ENCODE measurements around the gene SHROOM3. TPM values are rescaled to one million over a fixed set of nuclear protein-coding genes. Genes with fewer than 3 reads are reported as not detected.

The SHROOM3 gene
- total and polyA plus RNA-seq, 4 donors: 4.7 to 25.8 (median 8.7) TPM

DNA sequence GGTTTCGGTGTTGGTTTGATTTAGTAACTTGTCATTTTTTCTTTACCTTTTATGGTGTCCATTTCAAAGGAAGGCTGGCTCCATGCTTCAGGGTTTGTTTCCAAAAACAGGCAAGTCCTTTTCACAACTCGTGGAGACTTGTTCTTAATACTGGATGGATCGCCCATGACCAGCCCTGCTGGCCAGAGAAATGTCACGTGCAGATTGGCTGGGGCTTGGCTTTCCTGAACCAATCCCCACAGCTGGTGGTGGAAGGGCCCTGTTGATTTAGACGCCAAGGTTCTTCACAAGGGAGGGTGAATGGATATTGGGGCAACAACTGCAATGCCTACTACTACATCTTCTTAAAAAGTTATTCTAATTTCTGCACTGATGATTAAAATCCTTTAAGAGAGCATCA is 92.6 kb downstream of the SHROOM3 start:
- H3K9me3 ChIP-seq (ENCODE audit: control insufficient read depth in 4 of 4, low read length in 3 of 4): no peaks in the 10 kb centered on the region
- WGBS: 84% methylated on average over 5 of the region's 5 CpGs

DNA sequence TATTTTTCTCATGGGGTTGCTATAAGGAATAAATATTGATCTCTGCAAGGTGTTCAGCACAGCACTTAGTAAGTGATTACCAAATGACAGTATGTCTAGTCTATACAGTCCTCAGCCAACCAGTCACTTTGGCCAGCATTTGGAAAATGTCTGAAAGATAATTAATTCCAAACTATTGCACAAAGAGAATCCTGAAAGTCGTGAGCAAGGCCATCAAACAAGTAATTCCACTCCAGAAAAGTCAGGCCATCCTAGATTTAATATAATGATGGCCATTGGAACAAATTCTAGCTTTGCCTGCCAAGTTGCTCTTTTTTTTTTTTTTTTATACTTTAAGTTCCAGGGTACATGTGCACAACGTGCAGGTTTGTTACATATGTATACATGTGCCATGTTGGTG is 96.6 kb downstream of the SHROOM3 start:
- Histone ChIP-seq H3K27me3 (ENCODE audit: control insufficient read depth in 4 of 4, insufficient read depth in 4 of 4, low read length in 3 of 4) (no peaks in the 10 kb centered on the region), H3K9ac (ENCODE audit: low read depth in 1 of 2, low read length in 2 of 2) (no peak overlapping the region), H3K4me3 (ENCODE audit: low read depth in 1 of 3, low read length in 3 of 3) (no peak overlapping the region), H3K4me1 (ENCODE audit: control insufficient read depth in 4 of 4, insufficient read depth in 4 of 4, low read length in 3 of 4) (peaks cover 8 to 16% (median 10%) of the 10 kb centered on the region in 4 donors), H3K36me3 (ENCODE audit: control insufficient read depth in 4 of 4, insufficient read depth in 3 of 4, low read depth in 1 of 4, low read length in 3 of 4) (no peaks in the 10 kb centered on the region), H3K27ac (ENCODE audit: low read depth in 1 of 2, low read length in 2 of 2) (no peak overlapping the region), H3K9me3 (ENCODE audit: control insufficient read depth in 4 of 4, low read length in 3 of 4) (no peaks in the 10 kb centered on the region)
- DNase-seq (ENCODE audit: low spot score): no peak
- WGBS: 52% methylated on average over 2 of the region's 2 CpGs
- TF ChIP-seq, protein P1, sequence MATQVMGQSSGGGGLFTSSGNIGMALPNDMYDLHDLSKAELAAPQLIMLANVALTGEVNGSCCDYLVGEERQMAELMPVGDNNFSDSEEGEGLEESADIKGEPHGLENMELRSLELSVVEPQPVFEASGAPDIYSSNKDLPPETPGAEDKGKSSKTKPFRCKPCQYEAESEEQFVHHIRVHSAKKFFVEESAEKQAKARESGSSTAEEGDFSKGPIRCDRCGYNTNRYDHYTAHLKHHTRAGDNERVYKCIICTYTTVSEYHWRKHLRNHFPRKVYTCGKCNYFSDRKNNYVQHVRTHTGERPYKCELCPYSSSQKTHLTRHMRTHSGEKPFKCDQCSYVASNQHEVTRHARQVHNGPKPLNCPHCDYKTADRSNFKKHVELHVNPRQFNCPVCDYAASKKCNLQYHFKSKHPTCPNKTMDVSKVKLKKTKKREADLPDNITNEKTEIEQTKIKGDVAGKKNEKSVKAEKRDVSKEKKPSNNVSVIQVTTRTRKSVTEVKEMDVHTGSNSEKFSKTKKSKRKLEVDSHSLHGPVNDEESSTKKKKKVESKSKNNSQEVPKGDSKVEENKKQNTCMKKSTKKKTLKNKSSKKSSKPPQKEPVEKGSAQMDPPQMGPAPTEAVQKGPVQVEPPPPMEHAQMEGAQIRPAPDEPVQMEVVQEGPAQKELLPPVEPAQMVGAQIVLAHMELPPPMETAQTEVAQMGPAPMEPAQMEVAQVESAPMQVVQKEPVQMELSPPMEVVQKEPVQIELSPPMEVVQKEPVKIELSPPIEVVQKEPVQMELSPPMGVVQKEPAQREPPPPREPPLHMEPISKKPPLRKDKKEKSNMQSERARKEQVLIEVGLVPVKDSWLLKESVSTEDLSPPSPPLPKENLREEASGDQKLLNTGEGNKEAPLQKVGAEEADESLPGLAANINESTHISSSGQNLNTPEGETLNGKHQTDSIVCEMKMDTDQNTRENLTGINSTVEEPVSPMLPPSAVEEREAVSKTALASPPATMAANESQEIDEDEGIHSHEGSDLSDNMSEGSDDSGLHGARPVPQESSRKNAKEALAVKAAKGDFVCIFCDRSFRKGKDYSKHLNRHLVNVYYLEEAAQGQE (IDR thresholded peaks at IDR 0.05): no peak
- TF ChIP-seq NR2F2 (IDR thresholded peaks at IDR 0.05) (no peak), TAF1 (conservative IDR thresholded peaks at IDR 0.05) (no peak), RXRA (IDR thresholded peaks at IDR 0.05) (no peak), HNF4G (IDR thresholded peaks at IDR 0.05) (no peak), GABPA (IDR thresholded peaks at IDR 0.05 in 1 of 2, conservative IDR thresholded peaks at IDR 0.05 in 1 of 2) (no peak), FOXA2 (IDR thresholded peaks at IDR 0.05) (no peak), JUND (IDR thresholded peaks at IDR 0.05) (no peak), SP1 (IDR thresholded peaks at IDR 0.05) (no peak), RAD21 (IDR thresholded peaks at IDR 0.05) (no peak), FOXA1 (IDR thresholded peaks at IDR 0.05) (no peak)
- TF ChIP-seq, protein P2, sequence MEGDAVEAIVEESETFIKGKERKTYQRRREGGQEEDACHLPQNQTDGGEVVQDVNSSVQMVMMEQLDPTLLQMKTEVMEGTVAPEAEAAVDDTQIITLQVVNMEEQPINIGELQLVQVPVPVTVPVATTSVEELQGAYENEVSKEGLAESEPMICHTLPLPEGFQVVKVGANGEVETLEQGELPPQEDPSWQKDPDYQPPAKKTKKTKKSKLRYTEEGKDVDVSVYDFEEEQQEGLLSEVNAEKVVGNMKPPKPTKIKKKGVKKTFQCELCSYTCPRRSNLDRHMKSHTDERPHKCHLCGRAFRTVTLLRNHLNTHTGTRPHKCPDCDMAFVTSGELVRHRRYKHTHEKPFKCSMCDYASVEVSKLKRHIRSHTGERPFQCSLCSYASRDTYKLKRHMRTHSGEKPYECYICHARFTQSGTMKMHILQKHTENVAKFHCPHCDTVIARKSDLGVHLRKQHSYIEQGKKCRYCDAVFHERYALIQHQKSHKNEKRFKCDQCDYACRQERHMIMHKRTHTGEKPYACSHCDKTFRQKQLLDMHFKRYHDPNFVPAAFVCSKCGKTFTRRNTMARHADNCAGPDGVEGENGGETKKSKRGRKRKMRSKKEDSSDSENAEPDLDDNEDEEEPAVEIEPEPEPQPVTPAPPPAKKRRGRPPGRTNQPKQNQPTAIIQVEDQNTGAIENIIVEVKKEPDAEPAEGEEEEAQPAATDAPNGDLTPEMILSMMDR (IDR thresholded peaks at IDR 0.05; ENCODE audit: low read depth, low read length, missing input control): no peak
- TF ChIP-seq, protein P3, sequence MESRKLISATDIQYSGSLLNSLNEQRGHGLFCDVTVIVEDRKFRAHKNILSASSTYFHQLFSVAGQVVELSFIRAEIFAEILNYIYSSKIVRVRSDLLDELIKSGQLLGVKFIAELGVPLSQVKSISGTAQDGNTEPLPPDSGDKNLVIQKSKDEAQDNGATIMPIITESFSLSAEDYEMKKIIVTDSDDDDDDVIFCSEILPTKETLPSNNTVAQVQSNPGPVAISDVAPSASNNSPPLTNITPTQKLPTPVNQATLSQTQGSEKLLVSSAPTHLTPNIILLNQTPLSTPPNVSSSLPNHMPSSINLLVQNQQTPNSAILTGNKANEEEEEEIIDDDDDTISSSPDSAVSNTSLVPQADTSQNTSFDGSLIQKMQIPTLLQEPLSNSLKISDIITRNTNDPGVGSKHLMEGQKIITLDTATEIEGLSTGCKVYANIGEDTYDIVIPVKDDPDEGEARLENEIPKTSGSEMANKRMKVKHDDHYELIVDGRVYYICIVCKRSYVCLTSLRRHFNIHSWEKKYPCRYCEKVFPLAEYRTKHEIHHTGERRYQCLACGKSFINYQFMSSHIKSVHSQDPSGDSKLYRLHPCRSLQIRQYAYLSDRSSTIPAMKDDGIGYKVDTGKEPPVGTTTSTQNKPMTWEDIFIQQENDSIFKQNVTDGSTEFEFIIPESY (IDR thresholded peaks at IDR 0.05): no peak

More for the DNA sequence above, 92.6 kb downstream of the SHROOM3 start:
- H3K36me3 ChIP-seq (ENCODE audit: control insufficient read depth in 4 of 4, insufficient read depth in 3 of 4, low read depth in 1 of 4, low read length in 3 of 4): no peaks in the 10 kb centered on the region
- no peaks in the 10 kb centered on the region for H3K27me3 ChIP-seq (ENCODE audit: control insufficient read depth in 4 of 4, insufficient read depth in 4 of 4, low read length in 3 of 4)
- H3K4me1 ChIP-seq (ENCODE audit: control insufficient read depth in 4 of 4, insufficient read depth in 4 of 4, low read length in 3 of 4): peaks cover 4 to 20% (median 11%) of the 10 kb centered on the region in 4 donors
- TF ChIP-seq HNF4G (IDR thresholded peaks at IDR 0.05): no peak
- no peak for TF ChIP-seq TAF1 (conservative IDR thresholded peaks at IDR 0.05)
- TF ChIP-seq, protein P2 (IDR thresholded peaks at IDR 0.05; ENCODE audit: low read depth, low read length, missing input control): no peak
- no peak for TF ChIP-seq YY1 (IDR thresholded peaks at IDR 0.05)
- TF ChIP-seq, protein P1 (IDR thresholded peaks at IDR 0.05): no peak
- TF ChIP-seq NR2F2 (IDR thresholded peaks at IDR 0.05): no peak
- no peak for TF ChIP-seq JUND (IDR thresholded peaks at IDR 0.05)
- no peak for TF ChIP-seq RXRA (IDR thresholded peaks at IDR 0.05)
- no peak for TF ChIP-seq GABPA (IDR thresholded peaks at IDR 0.05 in 1 of 2, conservative IDR thresholded peaks at IDR 0.05 in 1 of 2)
- no peak overlapping the region for H3K4me3 ChIP-seq (ENCODE audit: low read depth in 1 of 3, low read length in 3 of 3)
- no peak overlapping the region for H3K9ac ChIP-seq (ENCODE audit: low read depth in 1 of 2, low read length in 2 of 2)
- no peak overlapping the region for H3K27ac ChIP-seq (ENCODE audit: low read depth in 1 of 2, low read length in 2 of 2)
- no peak for DNase-seq (ENCODE audit: low spot score)

Data from liver (tissue), 9 donors.